Esophagus squamous epithelium (tissue), 4 donors: ENCODE measurements around the gene RASA4.
"Not testable (repeated sequence)": the region's sequence is repeated elsewhere in the genome, so short reads cannot be mapped to it uniquely, and the experiment has no call there.

ENCODE experiments used
- POLR2A ChIP-seq, 4 donors: fragments of 450-650 bp; IDR thresholded peaks; one replicate each; pipeline ENCODE4 v1.6.1; 2017; ENCODE audit warnings: antibody characterized with exemption in 4 of 4, mild to moderate bottlenecking in 4 of 4, moderate library complexity in 3 of 4
- TF ChIP-seq, protein P1 (sequence below), 6 experiments: fragments of 450-650 bp in 4 of 6; fragments of 200-600 bp in 2 of 6; sonication (generic) in 2 of 6; IDR thresholded peaks; one replicate each; pipeline ENCODE4 v1.5.1; 2016 to 2019; ENCODE audit warnings: antibody characterized with exemption in 6 of 6, mild to moderate bottlenecking in 4 of 6, moderate library complexity in 4 of 6

DNA sequence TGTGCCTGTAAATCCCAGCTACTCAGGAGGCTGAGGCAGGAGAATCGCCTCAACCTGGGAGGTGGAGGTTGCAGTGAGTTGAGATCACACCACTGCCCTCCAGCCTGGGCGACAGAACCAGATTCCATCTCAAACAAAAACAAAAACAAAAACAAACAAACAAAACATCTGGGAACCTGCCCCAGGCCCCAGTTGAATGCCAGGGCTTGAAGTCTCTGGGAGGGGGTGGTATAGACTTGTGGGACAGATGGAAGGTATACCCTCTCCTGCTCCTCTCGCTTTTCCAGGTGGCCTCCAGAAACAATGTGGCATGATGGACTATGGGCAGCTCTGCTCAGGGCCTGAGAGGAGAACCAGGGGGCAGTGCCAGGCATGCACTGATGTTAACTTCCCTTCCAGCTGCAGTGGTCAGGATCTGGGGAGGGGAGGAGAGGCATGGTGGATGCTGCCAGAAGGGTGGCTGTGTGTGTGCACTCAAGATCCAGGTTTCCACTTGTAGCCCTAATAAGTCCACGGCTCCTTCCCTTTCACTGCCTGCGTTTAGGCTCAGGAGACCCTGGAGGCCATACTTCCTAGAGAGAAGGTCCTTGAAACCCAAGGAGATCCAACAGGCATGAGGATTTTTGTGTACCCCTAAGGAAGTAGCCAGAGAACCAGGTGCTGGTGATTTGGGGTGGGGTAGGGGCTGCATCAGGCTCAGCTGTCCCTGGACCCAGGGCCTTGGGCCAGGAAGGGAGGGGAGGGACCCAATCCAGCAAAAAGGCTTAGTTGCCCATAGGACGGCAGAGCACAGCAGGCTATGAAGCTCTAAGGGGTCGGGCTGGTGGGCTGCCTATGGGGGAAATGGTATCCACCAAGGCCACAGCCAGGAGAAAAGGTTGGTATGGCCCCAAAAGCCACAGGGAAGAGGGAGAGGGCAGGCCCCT is 39.0 kb downstream of the RASA4 start:
- TF ChIP-seq POLR2A (IDR thresholded peaks at IDR 0.05) = not testable (repeated sequence)
- TF ChIP-seq, protein P1, sequence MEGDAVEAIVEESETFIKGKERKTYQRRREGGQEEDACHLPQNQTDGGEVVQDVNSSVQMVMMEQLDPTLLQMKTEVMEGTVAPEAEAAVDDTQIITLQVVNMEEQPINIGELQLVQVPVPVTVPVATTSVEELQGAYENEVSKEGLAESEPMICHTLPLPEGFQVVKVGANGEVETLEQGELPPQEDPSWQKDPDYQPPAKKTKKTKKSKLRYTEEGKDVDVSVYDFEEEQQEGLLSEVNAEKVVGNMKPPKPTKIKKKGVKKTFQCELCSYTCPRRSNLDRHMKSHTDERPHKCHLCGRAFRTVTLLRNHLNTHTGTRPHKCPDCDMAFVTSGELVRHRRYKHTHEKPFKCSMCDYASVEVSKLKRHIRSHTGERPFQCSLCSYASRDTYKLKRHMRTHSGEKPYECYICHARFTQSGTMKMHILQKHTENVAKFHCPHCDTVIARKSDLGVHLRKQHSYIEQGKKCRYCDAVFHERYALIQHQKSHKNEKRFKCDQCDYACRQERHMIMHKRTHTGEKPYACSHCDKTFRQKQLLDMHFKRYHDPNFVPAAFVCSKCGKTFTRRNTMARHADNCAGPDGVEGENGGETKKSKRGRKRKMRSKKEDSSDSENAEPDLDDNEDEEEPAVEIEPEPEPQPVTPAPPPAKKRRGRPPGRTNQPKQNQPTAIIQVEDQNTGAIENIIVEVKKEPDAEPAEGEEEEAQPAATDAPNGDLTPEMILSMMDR (IDR thresholded peaks at IDR 0.05) = not testable (repeated sequence)
